ENCODE measurements around the gene CRK.

- no peak for TF ChIP-seq CTCF (conservative IDR thresholded peaks at IDR 0.05 in 1 of 2, IDR thresholded peaks at IDR 0.05 in 1 of 2; ENCODE audit: extremely low read depth in 1 of 2, insufficient read depth in 1 of 2, low read depth in 1 of 2, low read length in 2 of 2)
- no peak for TF ChIP-seq EZH2 (IDR thresholded peaks at IDR 0.05; ENCODE audit: borderline replicate concordance, low read length)
Measured at GRCh38 chr17:1473170-1473569, 17.1 kb upstream of the CRK start.
